NCI-H2029 treated with DMSO at 0.1 percent for 48 hours (cell line): ENCODE data around the gene COPS8.

Source experiments
- DNase-seq: peaks from one replicate; lab custom pipeline; 2025; lab: John Stamatoyannopoulos, UW

COPS8 gene

DNA sequence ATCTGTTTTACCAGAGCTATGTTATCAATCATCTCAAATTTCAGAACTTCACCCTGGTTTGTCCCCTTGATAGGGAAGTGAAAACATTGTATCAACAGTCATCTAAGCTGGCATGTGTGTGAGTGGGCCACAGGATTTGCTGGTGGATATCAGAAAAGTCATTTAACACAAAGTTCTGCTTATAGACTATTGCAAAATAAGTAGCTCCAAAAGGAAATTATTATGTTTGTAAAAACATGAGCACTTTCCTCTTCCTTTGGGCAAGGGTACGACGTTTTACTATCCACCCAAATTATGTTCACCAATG is 20.7 kb upstream of the COPS8 start:
- DNase-seq: no peak

GRCh38 chr2:237066396-237066795 is 19.3 kb upstream of the COPS8 start:
- no peak for DNase-seq

DNA sequence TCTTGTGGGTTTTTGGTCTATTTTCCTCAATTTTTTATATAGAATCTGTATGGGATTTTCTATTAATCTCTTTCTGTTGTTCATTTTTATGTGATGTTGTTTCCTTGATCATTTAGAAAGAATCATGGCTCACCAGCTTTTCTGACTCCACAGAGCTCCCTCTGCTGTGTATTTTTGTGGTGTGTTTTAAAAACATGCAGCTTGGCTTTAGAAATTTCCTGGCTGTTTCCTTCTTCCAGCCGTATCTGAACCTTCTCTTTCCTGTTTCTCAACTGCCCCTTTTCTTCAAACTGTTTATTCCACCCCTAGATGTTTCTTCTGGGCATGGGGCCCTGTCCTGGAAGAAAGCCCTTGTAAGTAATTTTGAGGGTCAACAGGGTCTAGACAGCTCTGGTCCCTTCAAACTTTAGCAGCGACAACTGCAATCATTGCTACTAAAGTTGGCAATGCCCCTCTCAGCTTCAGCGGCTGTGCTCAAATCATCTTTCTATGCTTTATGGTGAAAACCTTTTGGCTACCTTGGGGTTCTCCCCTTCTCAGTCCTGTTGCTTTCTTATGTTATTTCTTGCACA is 17.6 kb upstream of the COPS8 start:
- no peak for DNase-seq

- DNase-seq: peak; percentile 13
These were observed 13.4 kb upstream of the COPS8 start for GRCh38 chr2:237072067-237072931.

GRCh38 chr2:237073552-237073951 is 12.1 kb upstream of the COPS8 start:
- DNase-seq: no peak

GRCh38 chr2:237074211-237074993 is 11.3 kb upstream of the COPS8 start:
- DNase-seq: no peak

DNA sequence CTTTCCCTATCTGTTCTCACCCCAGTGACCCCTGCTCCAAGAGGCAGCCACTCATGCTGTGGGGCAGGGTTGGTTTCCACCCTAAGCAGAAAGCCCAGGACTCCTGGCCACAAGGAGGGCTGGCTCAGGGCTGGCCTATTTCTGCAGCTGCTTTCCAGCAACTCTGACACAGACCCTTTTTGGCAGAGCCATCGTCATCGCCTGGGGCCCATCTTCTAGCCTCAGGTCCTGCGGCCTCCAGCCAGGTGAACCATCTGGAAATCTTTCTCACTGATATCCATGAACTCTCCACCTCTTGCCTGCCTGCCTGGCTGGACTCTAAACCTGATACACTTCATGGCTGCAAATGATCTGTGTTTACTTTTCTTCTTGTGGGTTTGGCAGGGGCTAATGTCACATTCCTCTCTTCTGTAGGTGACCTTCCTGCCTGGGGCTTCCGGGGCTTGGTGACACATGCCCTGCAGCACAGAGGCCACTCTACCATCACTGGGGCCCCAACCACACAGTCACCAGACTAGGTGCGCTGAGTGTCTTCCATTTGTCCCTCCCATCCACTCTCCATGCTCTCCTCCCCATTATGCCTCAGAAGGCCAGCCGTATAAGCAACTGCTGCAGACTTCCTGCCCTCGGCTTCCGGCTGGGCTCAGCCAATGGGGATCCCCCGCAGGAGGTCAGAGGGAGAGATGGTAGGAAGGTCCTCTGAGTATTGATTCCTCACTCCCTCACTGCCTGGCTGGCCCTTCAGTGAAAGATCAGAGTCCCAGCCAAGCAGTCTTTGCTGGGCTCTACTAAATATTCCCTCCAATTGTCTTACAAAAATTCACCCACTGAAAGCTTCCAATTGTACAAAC is 9.7 kb upstream of the COPS8 start:
- peak; percentile 39 for DNase-seq

- no peak for DNase-seq
These were observed 4.1 kb upstream of the COPS8 start for GRCh38 chr2:237081596-237081995.

DNA sequence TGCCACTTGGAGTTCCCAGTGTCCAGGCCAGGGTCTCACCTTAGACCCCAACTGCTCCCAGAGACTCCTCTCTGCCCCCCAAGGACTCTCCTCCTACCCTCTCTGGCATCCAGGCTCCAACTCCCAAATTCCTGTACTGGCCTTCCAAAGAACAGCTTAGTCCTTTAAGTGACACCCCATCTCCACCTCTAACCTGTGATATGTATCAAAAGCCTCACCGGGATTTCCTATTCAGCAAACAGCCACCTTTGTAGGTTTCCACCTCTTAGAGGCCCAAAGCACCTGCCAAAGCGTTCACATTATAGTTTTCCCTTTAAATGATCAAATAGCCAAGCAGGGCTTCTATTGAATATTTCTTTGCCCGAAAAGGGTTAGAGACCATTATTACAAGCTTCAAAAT is 2.7 kb upstream of the COPS8 start:
- no peak for DNase-seq

- DNase-seq: no peak
These were observed 1.2 kb upstream of the COPS8 start for GRCh38 chr2:237084444-237084843.

- no peak for DNase-seq
These were observed 5.2 kb downstream of the COPS8 start for GRCh38 chr2:237090906-237091305.

DNA sequence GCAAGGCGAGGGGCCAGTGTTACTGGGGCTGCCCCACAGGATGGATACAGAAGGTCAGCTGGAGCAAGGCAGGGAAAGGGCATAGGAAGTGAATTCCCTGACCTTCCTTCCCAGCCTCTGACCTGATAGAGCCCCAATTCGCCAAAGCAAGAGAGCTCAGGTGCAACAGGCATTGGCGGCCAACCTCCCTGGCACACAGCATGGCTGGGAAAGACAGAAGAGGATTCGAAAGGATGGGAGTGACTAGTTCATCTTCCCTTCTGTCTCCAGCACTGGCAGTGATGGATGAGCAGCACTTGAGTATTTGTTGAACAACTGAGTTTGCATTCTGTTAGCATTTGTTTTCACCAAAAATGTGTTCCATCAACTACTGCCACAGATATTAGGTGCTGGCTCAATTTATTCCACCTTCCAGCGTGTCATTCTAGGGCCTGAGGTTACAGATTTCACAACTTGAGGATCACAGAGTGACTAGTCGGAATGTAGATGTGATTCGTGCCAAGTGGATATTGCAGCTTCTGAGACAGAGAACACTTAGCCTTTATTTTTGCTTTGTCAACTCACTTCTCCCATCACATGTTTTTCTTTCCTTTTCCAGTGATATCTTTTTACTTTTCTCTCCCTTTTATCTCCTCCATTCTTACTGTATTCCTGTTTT is 6.2 kb downstream of the COPS8 start:
- no peak for DNase-seq

- no peak for DNase-seq
These were observed 6.8 kb downstream of the COPS8 start for GRCh38 chr2:237092506-237092905.

DNA sequence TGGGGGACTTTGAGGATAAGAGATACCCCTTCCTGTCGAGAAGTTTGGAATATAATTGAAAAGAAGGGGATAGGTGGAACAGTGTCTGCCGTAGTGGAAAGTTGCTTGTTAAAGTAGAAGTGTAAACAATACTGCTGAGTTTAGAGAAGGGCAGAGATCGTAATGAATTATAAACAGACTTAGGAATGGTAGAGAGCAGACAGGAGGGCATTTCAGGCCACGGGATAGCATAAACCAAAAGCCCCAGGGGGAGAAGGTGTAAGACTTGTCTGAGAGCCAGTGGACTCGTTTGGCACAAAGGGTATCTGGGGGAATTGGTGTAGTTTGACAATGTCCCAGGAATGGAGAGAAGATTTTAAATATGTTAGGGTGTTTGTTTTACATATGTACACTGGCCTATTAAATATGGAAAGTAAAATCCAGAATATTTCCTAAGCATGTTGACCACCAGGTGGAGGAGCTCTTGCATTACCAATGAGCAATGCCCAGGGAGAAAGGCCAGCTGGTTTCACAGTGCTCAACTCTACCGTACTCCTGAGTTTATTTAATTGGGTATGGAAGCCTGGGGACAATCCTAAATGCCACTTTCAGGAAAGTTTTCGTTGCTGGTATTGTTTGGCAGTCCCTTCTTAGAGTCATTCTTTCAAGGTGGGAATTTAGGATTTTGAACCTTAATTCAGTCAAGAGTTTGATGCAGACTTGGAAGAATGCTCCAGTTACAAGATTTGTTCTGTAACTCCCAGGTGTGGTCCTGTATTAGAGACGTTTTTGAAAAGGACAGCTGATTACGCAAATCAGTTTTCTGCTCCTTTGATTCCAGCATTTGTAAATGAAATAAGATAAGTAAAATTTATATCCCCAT is 7.5 kb downstream of the COPS8 start:
- DNase-seq: peak; percentile 2

GRCh38 chr2:237096201-237096600 is 10.5 kb downstream of the COPS8 start:
- no peak for DNase-seq

DNA sequence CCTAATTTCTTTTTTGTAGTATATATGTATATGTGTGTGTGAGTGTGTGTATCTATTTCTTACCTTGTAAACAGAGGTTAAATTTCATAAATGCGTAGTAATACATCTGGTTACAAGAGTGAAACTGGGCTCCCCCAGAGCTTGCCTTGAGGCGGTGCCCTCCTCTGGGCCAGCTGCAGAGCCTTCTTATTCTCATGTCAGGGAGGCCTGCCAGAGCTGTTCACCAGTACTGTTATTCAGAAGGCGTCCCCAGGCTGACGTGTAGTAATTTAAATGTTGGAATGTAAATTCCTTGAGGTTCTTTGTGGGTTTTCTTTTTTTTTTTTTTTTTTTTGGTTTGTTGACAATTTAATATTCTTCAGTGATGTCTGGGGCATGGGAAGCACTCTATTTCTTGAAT is 11.2 kb downstream of the COPS8 start:
- DNase-seq: no peak

DNA sequence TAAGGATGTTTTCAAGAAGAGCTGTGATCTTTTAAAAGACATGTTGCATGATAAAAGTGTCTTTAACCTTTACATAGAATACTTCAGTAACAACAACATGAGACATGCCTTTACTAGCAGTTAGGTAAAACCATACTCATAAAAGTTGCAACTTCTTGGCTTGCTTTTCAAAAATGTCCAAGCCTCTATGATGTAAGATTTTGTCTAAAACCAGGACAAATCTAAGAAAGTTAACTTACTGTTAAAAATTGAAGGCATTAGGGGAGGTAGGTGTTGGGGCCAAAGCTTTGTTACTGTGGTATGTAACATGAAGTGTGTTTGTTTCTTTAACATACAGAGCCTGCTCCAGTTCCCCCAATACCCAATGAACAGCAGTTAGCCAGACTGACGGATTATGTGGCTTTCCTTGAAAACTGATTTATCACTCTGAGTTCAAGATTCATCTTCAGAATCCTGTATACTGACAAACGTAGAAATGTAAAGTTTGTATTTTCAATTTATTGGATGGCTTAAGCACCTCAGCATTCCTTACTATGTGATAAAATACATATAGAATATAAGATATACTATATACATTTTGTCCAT is 11.7 kb downstream of the COPS8 start:
- no peak for DNase-seq

DNA sequence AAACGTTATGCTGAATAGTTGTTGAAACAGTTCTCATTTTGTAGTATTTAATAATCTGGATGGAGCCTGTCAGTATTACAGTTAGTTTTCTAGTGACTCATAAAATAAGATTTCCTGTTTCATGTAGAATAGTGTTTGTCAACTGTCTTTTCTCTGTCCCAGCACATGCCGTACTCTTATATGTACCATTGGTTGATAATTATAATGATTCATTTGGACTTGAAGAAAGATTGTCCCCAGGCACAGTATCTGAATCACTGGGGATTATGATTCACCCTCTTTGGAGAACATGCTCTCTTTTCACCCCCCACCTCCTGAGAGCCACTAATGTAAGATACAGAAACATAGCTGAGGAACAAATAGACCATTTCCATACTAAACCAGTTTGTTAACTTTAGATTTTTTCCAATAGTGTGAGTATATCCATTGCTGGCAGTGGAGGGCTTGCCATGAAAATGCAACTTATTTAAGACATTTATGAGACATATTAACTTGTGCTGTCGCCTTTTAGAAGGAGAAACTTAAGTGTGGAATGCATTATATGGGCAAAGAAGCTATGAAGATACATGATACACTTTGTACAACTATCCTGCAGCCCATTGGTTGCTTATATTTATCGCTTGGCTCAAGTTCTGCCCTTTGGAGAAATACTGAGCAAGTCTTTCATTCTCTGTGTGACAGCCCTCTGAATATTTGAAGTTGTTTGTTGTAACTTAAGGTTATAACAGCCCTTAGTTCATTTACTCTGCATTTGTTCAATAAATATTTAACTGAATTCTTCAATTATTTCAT is 12.4 kb downstream of the COPS8 start:
- DNase-seq: no peak

DNA sequence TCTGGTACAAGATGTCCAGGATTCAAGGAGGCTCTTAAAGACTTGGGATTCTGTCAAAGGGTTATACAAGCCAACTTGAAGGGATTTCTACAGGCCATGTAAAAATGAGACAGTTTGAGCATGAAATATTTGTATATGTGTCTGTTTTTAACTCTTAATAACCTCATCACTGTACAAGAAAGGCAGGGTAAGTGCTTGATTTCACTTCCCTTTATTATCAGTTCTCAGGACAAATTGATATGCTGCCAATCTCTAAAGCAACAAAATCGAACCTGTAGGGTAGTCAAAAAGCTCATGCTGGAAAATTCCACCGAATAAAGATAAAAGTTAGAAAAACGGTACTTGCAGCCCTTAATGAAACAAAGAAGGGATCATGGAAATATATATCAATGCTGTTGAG is 14.1 kb downstream of the COPS8 start:
- no peak for DNase-seq
